Measurements from ENCODE around the gene ATXN7. TPM values are rescaled to one million over a fixed set of nuclear protein-coding genes. Genes with fewer than 3 reads are reported as not detected.

The ATXN7 gene
- total and polyA plus RNA-seq, 2 of the 13 experiments (the other 11 are each of a cell fraction or from before 2014, with no cell fraction given): 13.8 to 20.0 TPM

- peak; percentile 60; the same call in 1 of the 2 replicates for TF ChIP-seq ZNF343 (CRISPR knock-in tag; IDR thresholded peaks at IDR 0.05)
- no peak for TF ChIP-seq ZMYM2 (CRISPR knock-in tag; IDR thresholded peaks at IDR 0.05)
- TF ChIP-seq ZNF576 (CRISPR knock-in tag; IDR thresholded peaks at IDR 0.05): no peak
- no peak for TF ChIP-seq DDIT3 (CRISPR knock-in tag; IDR thresholded peaks at IDR 0.05)
- 0 out of 2 replicates have a peak, but pooled peaks have one; percentile 14 for TF ChIP-seq ZNF121 (CRISPR knock-in tag; IDR thresholded peaks at IDR 0.05)
- TF ChIP-seq ZNF749 (CRISPR knock-in tag; IDR thresholded peaks at IDR 0.05; ENCODE audit: borderline replicate concordance): no peak
- TF ChIP-seq ZNF792 (CRISPR knock-in tag; IDR thresholded peaks at IDR 0.05): no peak
- 0 out of 2 replicates have a peak, but pooled peaks have one; percentile 28 for TF ChIP-seq MTA1 (CRISPR knock-in tag; IDR thresholded peaks at IDR 0.05; ENCODE audit: borderline replicate concordance)
- TF ChIP-seq USF2 (IDR thresholded peaks at IDR 0.05; ENCODE audit: low read depth, low read length): no peak
- no peak for TF ChIP-seq USF2 (CRISPR knock-in tag; IDR thresholded peaks at IDR 0.05; ENCODE audit: borderline replicate concordance)
- no peak for TF ChIP-seq SSRP1 (CRISPR knock-in tag; IDR thresholded peaks at IDR 0.05)
- TF ChIP-seq, protein P1, sequence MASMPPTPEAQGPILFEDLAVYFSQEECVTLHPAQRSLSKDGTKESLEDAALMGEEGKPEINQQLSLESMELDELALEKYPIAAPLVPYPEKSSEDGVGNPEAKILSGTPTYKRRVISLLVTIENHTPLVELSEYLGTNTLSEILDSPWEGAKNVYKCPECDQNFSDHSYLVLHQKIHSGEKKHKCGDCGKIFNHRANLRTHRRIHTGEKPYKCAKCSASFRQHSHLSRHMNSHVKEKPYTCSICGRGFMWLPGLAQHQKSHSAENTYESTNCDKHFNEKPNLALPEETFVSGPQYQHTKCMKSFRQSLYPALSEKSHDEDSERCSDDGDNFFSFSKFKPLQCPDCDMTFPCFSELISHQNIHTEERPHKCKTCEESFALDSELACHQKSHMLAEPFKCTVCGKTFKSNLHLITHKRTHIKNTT (CRISPR knock-in tag; IDR thresholded peaks at IDR 0.05): no peak
- no peak for TF ChIP-seq SNRNP70 (IDR thresholded peaks at IDR 0.05; ENCODE audit: low read depth, low read length)
- TF ChIP-seq ATF4 (CRISPR knock-in tag; IDR thresholded peaks at IDR 0.05): no peak
- TF ChIP-seq, protein P2, sequence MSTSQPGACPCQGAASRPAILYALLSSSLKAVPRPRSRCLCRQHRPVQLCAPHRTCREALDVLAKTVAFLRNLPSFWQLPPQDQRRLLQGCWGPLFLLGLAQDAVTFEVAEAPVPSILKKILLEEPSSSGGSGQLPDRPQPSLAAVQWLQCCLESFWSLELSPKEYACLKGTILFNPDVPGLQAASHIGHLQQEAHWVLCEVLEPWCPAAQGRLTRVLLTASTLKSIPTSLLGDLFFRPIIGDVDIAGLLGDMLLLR (CRISPR knock-in tag; IDR thresholded peaks at IDR 0.05): no peak
- TF ChIP-seq ZNF235 (CRISPR knock-in tag; IDR thresholded peaks at IDR 0.05; ENCODE audit: borderline replicate concordance): no peak
- no peak for TF ChIP-seq CREM (IDR thresholded peaks at IDR 0.05)
- no peak for TF ChIP-seq CREM (CRISPR knock-in tag; IDR thresholded peaks at IDR 0.05)
- no peak for TF ChIP-seq ZNF337 (CRISPR knock-in tag; IDR thresholded peaks at IDR 0.05; ENCODE audit: borderline replicate concordance, low read depth)
- 0 out of 2 replicates have a peak, but pooled peaks have one; percentile 60 for TF ChIP-seq ZNF232 (CRISPR knock-in tag; IDR thresholded peaks at IDR 0.05; ENCODE audit: borderline replicate concordance)
- TF ChIP-seq TBP (CRISPR knock-in tag; IDR thresholded peaks at IDR 0.05): no peak
- TF ChIP-seq POGK (CRISPR knock-in tag; conservative IDR thresholded peaks at IDR 0.05): 0 out of 2 replicates have a peak, but pooled peaks have one; percentile 7
Observed at GRCh38 chr3:63863150-63864007, at the start of gene ATXN7, which contains the start of gene THOC7 (continued).

Measured in HepG2 (cell line).